Heart right ventricle (tissue), 12 donors: Measurements from ENCODE around the gene HECTD2. TPM values are rescaled to one million over a fixed set of nuclear protein-coding genes. Genes with fewer than 3 reads are reported as not detected.

Experiments
- polyA plus RNA-seq, 2 donors: library from polyadenylated mRNA; stranded (reverse); fragments of 200-250 nt; gene quantifications; one replicate each; pipeline ENCODE4 v1.2.3, GENCODE V29; 2013
- total RNA-seq, 10 donors: library from RNA; stranded (reverse); fragmentation: NEBNext Ultra II Directional in 3 of 10; extraction: Animal tissue kit (Norgen Biotek cat#: 25700) in 3 of 10; gene quantifications; one replicate each; pipeline versions ENCODE4 v1.2.1 to v1.2.4, GENCODE V29; 2021 to 2023
- donor health status: ischemic (EF 13 %, LVEDD 7.1; RV severe dilation, severe dysfunction).
- donor health status: healthy with polysubstance abuse.
- donor health status: DM: no; HTN: yes; CAD: no.
- donor health status: DM: no; HTN: no; CAD: no.
- donor health status: ischemic (EF 25% LVEDD 6.9; RV normal size, moderate dysfunction).
- donor health status: ischemic (EF 25% LVEDD 5.7; RV mildly dilated, moderate dysfunction).
- donor health status: healthy.
- donor health status: nonischemic (EF 11% LVEDD 7.7; RV severe dilation, severe dysfunction).
- donor health status: DM: yes; HTN: yes; CAD: no.
- donor health status: PGD.
- donor health status: ischemic (EF 29% LVEDD 5.4; RV normal size, mild dysfunction).
- donor health status: nonischemic (EF 23%, LVEDD 6.1; RV moderate dilation, normal function).

The HECTD2 gene
- total and polyA plus RNA-seq, 12 donors = 2.2 to 6.9 (median 5.2) TPM

Other genes with a start within 250 kb of the HECTD2 start
- gene PCGF5, start 189.7 kb upstream of the HECTD2 start, total RNA-seq = 100 to 1,000 TPM in 1 of 10 donors, 10 to 100 TPM in 9; 65.4 to 104 (median 79.5) TPM
- gene PCGF5, start 189.7 kb upstream of the HECTD2 start, polyA plus RNA-seq = 10 to 100 TPM; 46.2 to 62.8 TPM
- 100 to 1,000 TPM; 121 to 315 (median 190) TPM for gene PPP1R3C, start 222.7 kb downstream of the HECTD2 start, total RNA-seq
- gene PPP1R3C, start 222.7 kb downstream of the HECTD2 start, polyA plus RNA-seq = 10 to 100 TPM; 27.5 to 41.0 TPM